Nucleus accumbens (tissue), 56 donors: ENCODE results near the gene SLF2.
A peak's percentile ranks its signal among the peaks of the same experiment; 100 is the strongest.

ENCODE experiments used
- DNase-seq, 56 donors: peaks; one replicate each; lab custom pipeline; 2025; lab: John Stamatoyannopoulos, UW

SLF2 gene

DNA sequence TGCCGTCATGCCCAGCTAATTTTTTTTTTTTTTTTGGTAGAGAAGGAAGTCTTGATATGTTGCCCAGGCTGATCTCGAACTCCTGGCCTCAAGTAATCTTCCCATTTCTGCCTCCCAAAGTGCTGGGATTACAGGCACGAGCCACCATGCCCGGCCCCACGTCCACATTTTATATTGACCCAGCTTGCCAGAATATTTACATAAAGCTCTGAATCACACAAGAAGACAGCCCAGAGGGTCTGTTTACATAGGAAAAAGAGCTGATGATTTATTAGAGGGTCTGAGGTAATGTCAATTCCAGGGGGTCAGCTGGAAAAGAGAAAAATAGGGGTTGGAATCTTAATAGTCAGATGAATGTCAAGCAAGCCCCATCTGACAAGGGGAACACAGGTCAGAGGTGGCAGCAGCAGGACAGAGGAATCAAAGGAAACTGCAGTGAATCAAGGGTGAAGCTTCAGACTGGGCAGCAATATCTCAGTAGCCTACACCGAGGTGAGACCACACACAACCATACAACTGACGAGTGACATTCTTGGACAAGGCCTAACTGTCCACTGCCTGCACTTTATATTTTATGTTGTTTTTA is 15.8 kb upstream of the SLF2 start:
- DNase-seq = no peak

GRCh38 chr10:100897976-100898375 is 14.8 kb upstream of the SLF2 start:
- DNase-seq = no peak

- no peak for DNase-seq
These were observed 13.6 kb upstream of the SLF2 start for GRCh38 chr10:100899171-100899570.

- no peak for DNase-seq
These were observed 11.7 kb upstream of the SLF2 start for GRCh38 chr10:100901051-100901450.

- no peak for DNase-seq
These were observed 10.1 kb upstream of the SLF2 start for GRCh38 chr10:100902622-100903021.

GRCh38 chr10:100904917-100905316 is 7.8 kb upstream of the SLF2 start:
- DNase-seq = no peak

- DNase-seq = no peak
These were observed 5.6 kb upstream of the SLF2 start for GRCh38 chr10:100907175-100907574.

GRCh38 chr10:100907773-100908363 is 4.9 kb upstream of the SLF2 start:
- no peak for DNase-seq

DNA sequence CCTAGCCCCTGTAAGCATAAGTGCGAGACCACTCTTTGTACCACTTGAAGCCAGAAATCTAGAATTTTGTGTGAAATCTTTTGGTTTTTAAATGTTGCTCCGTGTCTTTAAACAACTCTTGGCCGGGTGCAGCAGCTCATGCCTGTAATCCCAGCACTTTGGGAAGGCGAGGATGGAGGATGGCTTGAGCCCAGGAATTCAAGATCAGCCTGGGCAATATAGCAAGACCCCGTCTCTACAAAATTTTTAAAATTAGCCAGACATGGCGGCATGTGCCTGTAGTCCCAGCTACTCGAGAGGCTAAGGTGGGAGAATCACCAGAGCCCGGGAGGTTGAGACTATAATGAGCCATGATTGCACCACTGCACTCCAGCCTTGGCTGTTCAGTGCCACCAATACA is 4.4 kb upstream of the SLF2 start:
- DNase-seq = no peak

GRCh38 chr10:100909501-100910263 is 3.1 kb upstream of the SLF2 start:
- peak in 1 of 56 donors; percentile 2 for DNase-seq

GRCh38 chr10:100911472-100911871 is 1.3 kb upstream of the SLF2 start:
- DNase-seq = no peak

GRCh38 chr10:100912013-100912604 is 654 bp upstream of the SLF2 start:
- DNase-seq = peak in 2 of 56 donors; percentile 37 to 48

- no peak for DNase-seq
These were observed 705 bp downstream of the SLF2 start for GRCh38 chr10:100913470-100913865.

DNA sequence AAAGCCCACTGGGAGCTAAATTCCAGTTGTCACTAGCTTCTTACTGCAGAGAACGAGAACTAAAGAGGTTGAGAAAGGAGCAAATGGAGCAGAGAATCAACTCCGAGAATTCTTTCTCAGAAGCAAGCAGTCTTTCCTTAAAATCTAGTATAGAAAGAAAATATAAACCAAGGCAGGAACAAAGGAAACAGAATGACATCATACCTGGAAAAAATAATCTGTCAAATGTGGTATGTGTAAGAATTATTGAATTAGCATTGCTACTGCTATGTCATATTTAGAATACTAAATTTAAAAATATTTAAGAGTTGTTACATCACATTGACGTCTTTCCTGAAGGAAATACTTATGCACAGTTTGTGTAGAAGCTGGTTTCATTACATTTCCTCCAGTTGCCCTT is 4.3 kb downstream of the SLF2 start:
- DNase-seq = no peak

DNA sequence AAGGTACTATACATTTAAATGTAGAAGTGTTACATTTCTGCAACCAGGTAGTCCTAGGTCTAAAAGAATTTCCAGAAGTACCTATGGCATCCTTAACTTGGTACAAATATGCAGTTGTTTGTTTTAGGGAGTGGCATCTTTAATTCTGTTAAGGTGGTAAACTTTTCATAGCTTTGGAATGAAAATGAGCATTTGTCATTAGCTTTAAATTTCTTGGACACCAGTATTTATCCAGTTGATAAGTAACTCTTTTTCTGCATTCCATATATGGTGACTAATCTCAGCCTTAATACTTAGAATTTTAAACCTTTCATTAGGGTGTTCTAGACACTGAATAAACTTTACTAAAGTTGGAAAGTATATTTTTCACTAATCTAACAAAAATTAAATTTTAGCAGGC is 10.8 kb downstream of the SLF2 start:
- no peak for DNase-seq

- no peak for DNase-seq
These were observed 14.5 kb downstream of the SLF2 start for GRCh38 chr10:100927266-100927665.

GRCh38 chr10:100928039-100928438 is 15.3 kb downstream of the SLF2 start:
- no peak for DNase-seq

GRCh38 chr10:100930368-100930767 is 17.6 kb downstream of the SLF2 start:
- DNase-seq = peak in 1 of 56 donors; percentile 1

DNA sequence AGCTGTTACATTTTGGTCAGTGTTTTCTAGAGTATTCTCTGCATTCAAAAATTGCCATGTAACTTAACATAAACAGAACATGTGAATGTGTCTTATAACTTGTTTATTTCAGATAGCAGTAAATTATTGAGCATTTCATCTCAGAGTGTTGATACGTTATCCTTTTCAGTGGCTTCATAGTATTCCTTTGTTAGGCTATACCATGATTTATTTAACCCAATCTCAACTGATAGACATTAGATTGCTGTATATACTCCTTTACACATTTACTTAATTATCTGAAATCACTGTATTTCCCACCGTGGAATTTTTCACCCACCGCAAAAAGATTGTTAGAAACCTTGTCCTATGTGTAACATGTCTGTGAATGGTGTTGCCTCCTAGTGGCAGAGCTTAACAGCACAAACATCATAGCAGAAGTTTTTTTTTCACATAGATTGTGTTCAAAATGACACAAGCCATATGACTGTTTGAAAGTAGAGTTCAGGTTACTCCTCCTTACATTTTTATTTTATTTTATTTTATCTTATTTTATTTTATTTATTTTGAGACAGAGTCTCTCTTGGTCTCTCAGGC is 21.4 kb downstream of the SLF2 start:
- no peak for DNase-seq

DNA sequence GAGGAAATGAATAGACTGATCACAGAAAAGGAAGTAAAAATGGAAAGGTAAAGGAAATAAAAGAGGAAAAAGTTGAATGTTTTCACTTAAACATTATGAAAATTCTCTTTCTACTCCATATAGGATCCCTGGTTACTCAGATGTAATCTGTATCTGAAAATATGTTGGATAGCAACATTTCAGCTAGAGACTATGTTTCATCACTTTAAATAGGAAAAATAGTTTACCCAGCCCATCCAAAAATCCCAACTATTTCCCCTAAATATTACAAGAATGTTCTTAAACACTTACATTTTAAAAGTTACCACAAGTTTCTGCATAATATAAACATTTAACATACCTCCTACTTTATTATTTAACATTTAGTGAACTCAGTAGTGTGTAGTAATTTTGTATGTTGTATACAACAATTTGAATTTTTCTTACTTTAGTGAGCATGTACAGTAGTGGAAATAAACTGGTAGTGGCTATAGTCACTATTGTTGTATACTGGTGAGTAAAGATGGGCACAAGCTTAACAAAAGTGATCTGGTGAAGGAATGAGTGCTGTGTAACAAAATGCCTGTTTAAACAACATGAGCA is 27.1 kb downstream of the SLF2 start:
- DNase-seq = no peak

DNA sequence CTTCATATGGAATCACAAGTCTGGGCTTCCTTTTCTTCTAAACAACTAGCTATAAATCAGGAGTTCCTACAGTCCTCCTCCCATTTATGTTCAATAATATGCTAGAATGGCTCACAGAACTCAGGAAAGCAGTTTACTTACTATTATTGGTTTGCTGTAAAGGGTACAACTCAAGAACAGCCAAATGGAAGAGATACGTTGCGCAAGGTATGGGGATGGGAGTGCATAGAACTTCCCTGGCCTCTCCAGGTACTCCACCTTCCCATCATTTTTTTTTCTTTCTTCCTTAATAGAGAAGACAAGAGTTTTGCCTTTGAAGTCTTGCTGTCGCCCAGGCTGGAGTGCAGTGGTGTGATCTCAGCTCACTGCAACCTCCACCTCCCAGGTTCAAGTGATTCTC is 29.5 kb downstream of the SLF2 start:
- DNase-seq = no peak
